IMR-90 (cell line): Measurements from ENCODE around the gene XRCC3. TPM values are rescaled to one million over a fixed set of nuclear protein-coding genes. Genes with fewer than 3 reads are reported as not detected.

ENCODE experiments used
- ATAC-seq: fragments of 200-7000 bp; cut with Tn5 transposase; 2 replicates; pipeline ENCODE4 v1.9.1; 2020; ENCODE audit warnings: low read depth, mild to moderate bottlenecking, moderate library complexity
- BruUV-seq: library from RNA; stranded (reverse); fragments of 400-500 nt; replicated peaks from 2 replicates; lab custom pipeline; 2021; lab: Mats Ljungman, UMichigan
- CTCF ChIA-PET: fragments of 300-600 bp; formaldehyde crosslinking; extraction: SDS; loops from one replicate; lab custom pipeline; 2021; ENCODE audit warnings: antibody characterized with exemption; lab: Yijun Ruan, JAX
- POLR2A ChIA-PET: fragments of 300-600 bp; sonication (Branson Sonifier 250); formaldehyde crosslinking; loops from one replicate; lab custom pipeline; 2022; ENCODE audit warnings: antibody characterized with exemption; ENCODE audit not compliant: unreplicated experiment; lab: Charles Lee
- DNase-seq: peaks from one replicate; pipeline ENCODE4 v3.0.0; 2013
- H2AFZ ChIP-seq: replicated peaks from 2 replicates; pipeline ENCODE3; 2013; ENCODE audit warnings: low read length, mild to moderate bottlenecking; ENCODE audit not compliant: poor library complexity
- H2AK5ac ChIP-seq: 2 replicates; pipeline ENCODE4 v1.6.1; 2013; ENCODE audit warnings: low read depth, low read length, inconsistent platforms
- H2AK9ac ChIP-seq: replicated peaks from 2 replicates; pipeline ENCODE3; 2013; ENCODE audit warnings: mild to moderate bottlenecking, low read depth, low read length, moderate library complexity; ENCODE audit not compliant: poor library complexity
- H2BK120ac ChIP-seq: 2 replicates; pipeline ENCODE4 v1.6.1; 2013; ENCODE audit warnings: low read depth, low read length, inconsistent platforms
- H2BK15ac ChIP-seq: 3 replicates; pipeline ENCODE4 v1.6.1; 2013; ENCODE audit warnings: low read depth, low read length, inconsistent platforms
- H2BK20ac ChIP-seq: 2 replicates; pipeline ENCODE4 v1.6.1; 2013; ENCODE audit warnings: low read depth, mild to moderate bottlenecking, inconsistent platforms, low read length, moderate library complexity
- H2BK5ac ChIP-seq: 2 replicates; pipeline ENCODE4 v1.6.1; 2013; ENCODE audit warnings: mild to moderate bottlenecking, low read depth, low read length, inconsistent platforms; ENCODE audit not compliant: poor library complexity, severe bottlenecking
- H3K14ac ChIP-seq: replicated peaks from 2 replicates; pipeline ENCODE4 v1.6.1; 2013; ENCODE audit warnings: low read depth, low read length, inconsistent platforms
- H3K18ac ChIP-seq: 2 replicates; pipeline ENCODE4 v1.6.1; 2013; ENCODE audit warnings: low read depth, low read length, control low read depth
- H3K23ac ChIP-seq: 2 replicates; pipeline ENCODE4 v1.6.1; 2013; ENCODE audit warnings: low read depth, low read length, inconsistent platforms
- H3K27ac ChIP-seq: 2 replicates; pipeline ENCODE4 v1.5.1; 2013; ENCODE audit warnings: mild to moderate bottlenecking, control low read depth, low read length; ENCODE audit not compliant: insufficient read depth
- H3K27me3 ChIP-seq: 2 replicates; pipeline ENCODE4 v1.6.1; 2013; ENCODE audit warnings: low read length; ENCODE audit not compliant: control insufficient read depth, insufficient read depth
- H3K36me3 ChIP-seq: 2 replicates; pipeline ENCODE4 v1.6.1; 2013; ENCODE audit warnings: low read length, mixed read lengths; ENCODE audit not compliant: control insufficient read depth, insufficient read depth
- H3K4ac ChIP-seq: 2 replicates; pipeline ENCODE4 v1.6.1; 2013; ENCODE audit warnings: low read depth, low read length, inconsistent platforms
- H3K4me1 ChIP-seq: 2 replicates; pipeline ENCODE4 v1.6.1; 2013; ENCODE audit warnings: low read length, mixed read lengths; ENCODE audit not compliant: control insufficient read depth, insufficient read depth
- H3K4me2 ChIP-seq: 2 replicates; pipeline ENCODE4 v1.6.1; 2013; ENCODE audit warnings: low read depth, mild to moderate bottlenecking, control low read depth, low read length, moderate library complexity
- H3K4me3 ChIP-seq: 2 replicates; pipeline ENCODE4 v1.5.1; 2013; ENCODE audit warnings: low read depth, mild to moderate bottlenecking, control low read depth, low read length, moderate library complexity; ENCODE audit not compliant: insufficient read depth
- H3K56ac ChIP-seq: 2 replicates; pipeline ENCODE4 v1.6.1; 2013; ENCODE audit warnings: low read length, inconsistent platforms; ENCODE audit not compliant: insufficient read depth; ENCODE audit errors: extremely low read depth
- H3K79me1 ChIP-seq, 2 experiments: 2 replicates each; pipeline ENCODE4 v1.6.1; 2013; ENCODE audit warnings: low read length in 2 of 2, inconsistent platforms in 1 of 2, low read depth in 1 of 2
- H3K9ac ChIP-seq: 2 replicates; pipeline ENCODE4 v1.6.1; 2013; ENCODE audit warnings: low read depth, low read length, control low read depth
- H3K9me1 ChIP-seq: 2 replicates; pipeline ENCODE4 v1.6.1; 2013; ENCODE audit warnings: low read length, inconsistent platforms; ENCODE audit not compliant: insufficient read depth
- H3K9me3 ChIP-seq: 2 replicates; pipeline ENCODE4 v1.6.1; 2013; ENCODE audit warnings: low read length; ENCODE audit not compliant: control insufficient read depth, insufficient read depth
- H4K20me1 ChIP-seq: 2 replicates; pipeline ENCODE4 v1.6.1; 2013; ENCODE audit warnings: low read length, inconsistent platforms; ENCODE audit not compliant: insufficient read depth
- H4K5ac ChIP-seq: 2 replicates; pipeline ENCODE4 v1.6.1; 2013; ENCODE audit warnings: mild to moderate bottlenecking, low read depth, low read length, control low read depth
- H4K8ac ChIP-seq, 2 experiments: 2 replicates each; pipeline ENCODE4 v1.6.1; 2013; ENCODE audit warnings: low read depth in 2 of 2, low read length in 2 of 2, control low read depth in 1 of 2, inconsistent platforms in 1 of 2
- H4K91ac ChIP-seq: 2 replicates; pipeline ENCODE4 v1.6.1; 2013; ENCODE audit warnings: low read depth, low read length, inconsistent platforms; ENCODE audit not compliant: insufficient read depth
- CEBPB ChIP-seq: IDR thresholded peaks from 2 replicates; pipeline ENCODE4 v1.6.1; 2012; ENCODE audit warnings: low read depth, low read length, improper control_type of control experiment
- FOS ChIP-seq: fragments of 150-350 bp; IDR thresholded peaks from 2 replicates; pipeline ENCODE4 v1.6.1; 2016; ENCODE audit warnings: low read depth, low read length
- MXI1 ChIP-seq: IDR thresholded peaks from 2 replicates; pipeline ENCODE4 v1.6.1; 2012; ENCODE audit warnings: low read depth, mild to moderate bottlenecking, low read length, moderate library complexity, borderline replicate concordance
- NFE2L2 ChIP-seq: fragments of 150-350 bp; IDR thresholded peaks from 2 replicates; pipeline ENCODE4 v1.6.1; 2016; ENCODE audit warnings: low read depth, mild to moderate bottlenecking, low read length
- POLR2A ChIP-seq: IDR thresholded peaks from 2 replicates; pipeline ENCODE4 v1.6.1; 2012; ENCODE audit warnings: mild to moderate bottlenecking, low read depth, low read length
- RFX5 ChIP-seq: IDR thresholded peaks from 2 replicates; pipeline ENCODE4 v1.8.0; 2012; ENCODE audit warnings: low read depth, mild to moderate bottlenecking, low read length, moderate library complexity
- WGBS, 2 experiments: methylation state at CpG; one replicate each; pipeline versions ENCODE4 v1.1.5 to v1.1.7; 2013; ENCODE audit warnings: missing lambda C conversion rate in 2 of 2; ENCODE audit not compliant: insufficient read length in 1 of 2; ENCODE audit errors: extremely low coverage in 2 of 2; 5-methylcytosine and 5-hydroxymethylcytosine counted together
- dilution Hi-C: fragments of 300-500 bp; cut with HindIII; formaldehyde crosslinking; loops from one replicate; pipeline ENCODE4 v1.14.3; 2018; ENCODE audit warnings: low sequenced_read_pairs; ENCODE audit not compliant: unreplicated experiment
- in situ Hi-C: fragments of 300-500 bp; cut with MboI; formaldehyde crosslinking; loops from 3 replicates; pipeline ENCODE4 v1.14.3; 2019; ENCODE audit warnings: low sequenced_read_pairs, inconsistent platforms, mixed read lengths
- intact Hi-C: fragments of 100-400 bp; cut with micrococcal nuclease; formaldehyde crosslinking; loops from 2 replicates; pipeline ENCODE4 v1.10.0; 2022
- polyA plus RNA-seq, 3 experiments: library from polyadenylated mRNA; depleted of rRNA; stranded (reverse); fragments of >200 nt; gene quantifications; 2 replicates each; pipeline ENCODE4 v1.2.3, GENCODE V29; 2012; ENCODE audit warnings: low replicate concordance in 1 of 3
- total RNA-seq: library from RNA; depleted of rRNA; stranded (reverse); fragments of >200 nt; gene quantifications from 2 replicates; pipeline ENCODE4 v1.2.3, GENCODE V29; 2012
- TF ChIP-seq, protein P1 (sequence below): conservative IDR thresholded peaks from 2 replicates; pipeline ENCODE4 v1.5.1; 2012; ENCODE audit warnings: mild to moderate bottlenecking, low read depth, low read length, improper control_type of control experiment
- TF ChIP-seq, protein P2 (sequence below): fragments of 150-350 bp; IDR thresholded peaks from 2 replicates; pipeline ENCODE4 v1.6.1; 2016; ENCODE audit warnings: low read depth, mild to moderate bottlenecking, low read length, moderate library complexity, borderline replicate concordance
- TF ChIP-seq, protein P3 (sequence below): fragments of 150-350 bp; IDR thresholded peaks from 2 replicates; pipeline ENCODE4 v1.6.1; 2017; ENCODE audit warnings: mild to moderate bottlenecking, antibody characterized with exemption, low read length, low read depth

Gene XRCC3
- total and polyA plus RNA-seq, 2 of the 4 experiments (the other 2 are of a cell fraction) = 8.1 to 9.5 TPM

DNA sequence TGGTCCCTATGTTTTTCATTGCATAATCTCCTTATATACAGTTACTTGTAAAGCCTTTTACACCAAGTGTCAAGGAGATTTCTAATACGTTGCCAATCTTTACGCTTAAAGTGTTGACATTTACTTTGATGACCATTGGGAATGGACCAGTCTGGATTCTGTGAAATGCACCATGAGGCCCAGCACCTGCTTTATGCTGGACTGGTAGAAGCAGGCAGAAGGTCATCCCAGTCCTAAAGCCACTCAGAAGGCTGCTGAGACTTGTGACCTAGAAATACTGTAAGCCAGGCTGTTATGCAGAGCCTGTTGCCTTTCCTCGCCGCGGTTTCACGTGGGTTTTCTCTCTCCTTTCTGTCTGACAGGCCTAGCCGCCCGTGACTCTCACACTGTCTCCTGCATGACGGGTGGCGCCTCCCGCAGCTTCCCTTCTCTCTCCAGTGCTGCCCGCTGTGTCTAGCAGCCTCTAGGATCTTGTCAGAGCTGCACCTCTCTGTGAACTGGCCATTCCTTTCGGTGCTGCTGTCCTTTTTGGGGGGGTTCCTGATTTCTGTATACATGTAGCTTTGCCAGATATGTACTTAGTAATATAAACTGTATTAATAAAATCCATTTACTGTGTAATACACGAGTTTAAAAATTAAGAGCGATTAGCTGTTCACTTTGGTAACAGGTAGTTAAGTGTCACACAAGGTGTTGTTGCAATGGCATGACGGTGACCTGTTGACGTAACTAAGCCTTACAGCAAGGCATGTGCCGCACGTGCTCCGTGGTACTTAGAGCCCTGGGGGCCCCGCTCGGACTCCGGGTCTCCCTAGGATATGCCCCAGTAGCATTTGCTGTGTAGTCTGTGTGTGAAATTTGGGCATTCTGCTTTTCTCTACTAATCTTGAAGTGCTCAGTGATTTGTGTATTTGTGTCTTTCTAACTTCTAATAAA lies 29.7 kb downstream of the XRCC3 start (continued):
- TF ChIP-seq, protein P1, sequence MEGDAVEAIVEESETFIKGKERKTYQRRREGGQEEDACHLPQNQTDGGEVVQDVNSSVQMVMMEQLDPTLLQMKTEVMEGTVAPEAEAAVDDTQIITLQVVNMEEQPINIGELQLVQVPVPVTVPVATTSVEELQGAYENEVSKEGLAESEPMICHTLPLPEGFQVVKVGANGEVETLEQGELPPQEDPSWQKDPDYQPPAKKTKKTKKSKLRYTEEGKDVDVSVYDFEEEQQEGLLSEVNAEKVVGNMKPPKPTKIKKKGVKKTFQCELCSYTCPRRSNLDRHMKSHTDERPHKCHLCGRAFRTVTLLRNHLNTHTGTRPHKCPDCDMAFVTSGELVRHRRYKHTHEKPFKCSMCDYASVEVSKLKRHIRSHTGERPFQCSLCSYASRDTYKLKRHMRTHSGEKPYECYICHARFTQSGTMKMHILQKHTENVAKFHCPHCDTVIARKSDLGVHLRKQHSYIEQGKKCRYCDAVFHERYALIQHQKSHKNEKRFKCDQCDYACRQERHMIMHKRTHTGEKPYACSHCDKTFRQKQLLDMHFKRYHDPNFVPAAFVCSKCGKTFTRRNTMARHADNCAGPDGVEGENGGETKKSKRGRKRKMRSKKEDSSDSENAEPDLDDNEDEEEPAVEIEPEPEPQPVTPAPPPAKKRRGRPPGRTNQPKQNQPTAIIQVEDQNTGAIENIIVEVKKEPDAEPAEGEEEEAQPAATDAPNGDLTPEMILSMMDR = no peak
- TF ChIP-seq CEBPB = no peak

DNA sequence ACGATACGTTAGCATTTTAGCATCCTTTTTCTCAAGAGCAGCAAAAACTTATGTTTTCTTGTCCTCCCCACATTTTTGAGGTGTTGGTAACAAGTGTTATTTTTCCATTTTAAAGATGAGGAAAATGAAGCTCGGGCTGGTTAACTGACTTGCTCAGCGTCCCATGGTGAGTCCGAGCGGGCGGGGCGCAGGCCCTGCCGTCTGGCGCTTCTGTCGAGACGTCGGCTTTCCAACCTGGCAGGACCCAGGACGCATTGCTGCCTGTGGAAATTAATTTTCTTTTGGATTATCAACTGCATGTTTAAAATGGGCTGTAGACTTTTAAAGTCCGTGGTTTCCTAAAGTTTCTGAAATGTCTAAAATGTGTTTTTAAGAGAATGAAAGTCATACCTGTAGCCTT lies 30.4 kb downstream of the XRCC3 start:
- no TSS peak for BruUV-seq
- H4K8ac ChIP-seq = no peak overlapping the region
- no peak overlapping the region for H2AK9ac ChIP-seq
- H3K79me1 ChIP-seq = peaks cover 42 to 71% of the 10 kb centered on the region in 2 experiments
- H2AK5ac ChIP-seq = no peak overlapping the region
- H3K4me2 ChIP-seq = no peak overlapping the region
- no peaks in the 10 kb centered on the region for H3K9me3 ChIP-seq
- H3K4me1 ChIP-seq = peaks cover 8% of the 10 kb centered on the region
- H3K4ac ChIP-seq = no peak overlapping the region
- no peak overlapping the region for H4K5ac ChIP-seq
- H3K18ac ChIP-seq = no peak overlapping the region
- ATAC-seq (no peak), DNase-seq (no peak)
- H2BK15ac ChIP-seq = no peak overlapping the region
- dilution Hi-C loops = no loop called here
- in situ Hi-C loops = loop anchor here (10.0 kb wide), 1 partner anchor 110 kb away; no protein-coding TSS in a partner anchor
- CTCF ChIA-PET = no interaction called here
- no peak overlapping the region for H3K4me3 ChIP-seq
- H3K56ac ChIP-seq = no peak overlapping the region
- peaks cover 60% of the 10 kb centered on the region for H3K36me3 ChIP-seq
- no CpG with 5 or more reads among the region's 15 CpGs for WGBS, 2 experiments
- H3K14ac ChIP-seq = no peak overlapping the region
- POLR2A ChIA-PET = no interaction called here
- no peak overlapping the region for H2BK5ac ChIP-seq
- H3K23ac ChIP-seq = no peak overlapping the region
- no peak overlapping the region for H2AFZ ChIP-seq
- no peak overlapping the region for H3K27ac ChIP-seq
- peaks cover 10% of the 10 kb centered on the region; the same call in 1 of the 2 replicates for H3K9me1 ChIP-seq
- no peak overlapping the region for H4K91ac ChIP-seq
- H2BK120ac ChIP-seq = no peak overlapping the region
- no peaks in the 10 kb centered on the region for H3K27me3 ChIP-seq
- intact Hi-C loops = no loop called here
- peaks cover 44% of the 10 kb centered on the region for H4K20me1 ChIP-seq
- no peak overlapping the region for H3K9ac ChIP-seq
- no peak overlapping the region for H2BK20ac ChIP-seq
- TF ChIP-seq, protein P2, sequence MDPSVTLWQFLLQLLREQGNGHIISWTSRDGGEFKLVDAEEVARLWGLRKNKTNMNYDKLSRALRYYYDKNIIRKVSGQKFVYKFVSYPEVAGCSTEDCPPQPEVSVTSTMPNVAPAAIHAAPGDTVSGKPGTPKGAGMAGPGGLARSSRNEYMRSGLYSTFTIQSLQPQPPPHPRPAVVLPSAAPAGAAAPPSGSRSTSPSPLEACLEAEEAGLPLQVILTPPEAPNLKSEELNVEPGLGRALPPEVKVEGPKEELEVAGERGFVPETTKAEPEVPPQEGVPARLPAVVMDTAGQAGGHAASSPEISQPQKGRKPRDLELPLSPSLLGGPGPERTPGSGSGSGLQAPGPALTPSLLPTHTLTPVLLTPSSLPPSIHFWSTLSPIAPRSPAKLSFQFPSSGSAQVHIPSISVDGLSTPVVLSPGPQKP = no peak
- TF ChIP-seq, protein P3, sequence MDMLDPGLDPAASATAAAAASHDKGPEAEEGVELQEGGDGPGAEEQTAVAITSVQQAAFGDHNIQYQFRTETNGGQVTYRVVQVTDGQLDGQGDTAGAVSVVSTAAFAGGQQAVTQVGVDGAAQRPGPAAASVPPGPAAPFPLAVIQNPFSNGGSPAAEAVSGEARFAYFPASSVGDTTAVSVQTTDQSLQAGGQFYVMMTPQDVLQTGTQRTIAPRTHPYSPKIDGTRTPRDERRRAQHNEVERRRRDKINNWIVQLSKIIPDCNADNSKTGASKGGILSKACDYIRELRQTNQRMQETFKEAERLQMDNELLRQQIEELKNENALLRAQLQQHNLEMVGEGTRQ = no peak
- TF ChIP-seq, protein P1 = no peak
- TF ChIP-seq RFX5 (no peak), NFE2L2 (no peak), FOS (no peak), MXI1 (no peak), POLR2A (no peak)
